Heart left ventricle (tissue), 16 donors: Measurements from ENCODE around the gene CSN2. TPM values are rescaled to one million over a fixed set of nuclear protein-coding genes. Genes with fewer than 3 reads are reported as not detected.
"Not testable (repeated sequence)": the region's sequence is repeated elsewhere in the genome, so short reads cannot be mapped to it uniquely, and the experiment has no call there.

Experiments used
- ATAC-seq, 4 donors: fragments of 200-7000 bp; cut with Tn5 transposase; one replicate each; pipeline ENCODE4 v1.9.1; 2020 to 2022; ENCODE audit warnings: moderate library complexity in 4 of 4, mild to moderate bottlenecking in 3 of 4, moderate number of reproducible peaks in 1 of 4
- DNase-seq, 5 donors: peaks; one replicate each; pipeline ENCODE4 v3.0.0-alpha.2; 2020
- H3K27ac ChIP-seq, 12 donors: fragments of 200-600 bp; sonication (generic) in 4 of 12; one replicate each; pipeline versions ENCODE4 v1.5.0 to v1.8.0; 2016 to 2022; ENCODE audit warnings: mild to moderate bottlenecking in 2 of 12
- H3K27me3 ChIP-seq, 9 donors: fragments of 200-600 bp; sonication (generic) in 2 of 9; one replicate each; pipeline versions ENCODE4 v1.5.1 to v1.8.0; 2016 to 2022; ENCODE audit warnings: mild to moderate bottlenecking in 3 of 9
- H3K36me3 ChIP-seq, 9 donors: fragments of 200-600 bp; sonication (generic) in 2 of 9; one replicate each; pipeline versions ENCODE4 v1.5.0 to v1.8.0; 2018 to 2022; ENCODE audit warnings: mild to moderate bottlenecking in 2 of 9
- H3K4me1 ChIP-seq, 12 donors: fragments of 200-600 bp; sonication (generic) in 4 of 12; one replicate each; pipeline versions ENCODE4 v1.5.0 to v1.8.0; 2016 to 2022; ENCODE audit warnings: mild to moderate bottlenecking in 3 of 12
- H3K4me3 ChIP-seq, 12 donors: fragments of 200-600 bp; sonication (generic) in 4 of 12; one replicate each; pipeline versions ENCODE4 v1.5.0 to v1.8.0; 2017 to 2022; ENCODE audit warnings: mild to moderate bottlenecking in 9 of 12, moderate library complexity in 4 of 12
- H3K9me3 ChIP-seq, 12 donors: fragments of 200-600 bp; sonication (generic) in 4 of 12; one replicate each; pipeline versions ENCODE4 v1.5.0 to v1.8.0; 2016 to 2022; ENCODE audit warnings: mild to moderate bottlenecking in 1 of 12
- POLR2A ChIP-seq, 2 donors: fragments of 450-650 bp; IDR thresholded peaks; one replicate each; pipeline ENCODE4 v1.6.1; 2017; ENCODE audit warnings: antibody characterized with exemption in 2 of 2, mild to moderate bottlenecking in 2 of 2, moderate library complexity in 2 of 2
- WGBS, 4 donors: extraction: QIAGEN DNeasy Blood & Tissue Kit in 2 of 4; methylation state at CpG; one replicate each; pipeline versions ENCODE4 v1.1.5 to v1.1.7; 2013 to 2018; 5-methylcytosine and 5-hydroxymethylcytosine counted together
- intact Hi-C, 10 donors: fragments of 100-400 bp; cut with DNase I; formaldehyde crosslinking; loops; one replicate each; pipeline versions ENCODE4 v1.11.1 to v1.14.2; 2022
- polyA plus RNA-seq, 2 donors: library from polyadenylated mRNA; stranded (reverse); fragments of 200-250 nt; gene quantifications; one replicate each; pipeline ENCODE4 v1.2.3, GENCODE V29; 2013
- total RNA-seq, 9 donors: library from RNA; depleted of rRNA in 2 of 9; stranded (reverse); fragments of >200 nt in 2 of 9; fragmentation: NEBNext Ultra II Directional in 3 of 9; extraction: Animal tissue kit (Norgen Biotek cat#: 25700) in 3 of 9; gene quantifications; one replicate each; pipeline versions ENCODE4 v1.1.0 to v1.2.4, GENCODE V29; 2016 to 2023
- TF ChIP-seq, protein P1 (sequence below), 12 donors: fragments of 200-600 bp; sonication (generic) in 4 of 12; IDR thresholded peaks; one replicate each; pipeline versions ENCODE4 v1.5.0 to v1.8.0; 2018 to 2022; ENCODE audit warnings: antibody characterized with exemption in 12 of 12, mild to moderate bottlenecking in 5 of 12
- donor health status: ischemic (EF 13 %, LVEDD 7.1; RV severe dilation, severe dysfunction).
- donor health status: healthy with polysubstance abuse.
- donor health status: DM: no; HTN: yes; CAD: no.
- donor health status: DM: no; HTN: no; CAD: no.
- donor health status: ischemic (EF 25% LVEDD 6.9; RV normal size, moderate dysfunction).
- donor health status: ischemic (EF 25% LVEDD 5.7; RV mildly dilated, moderate dysfunction).
- donor health status: healthy.
- donor health status: DM: yes; HTN: yes; CAD: no.
- donor health status: ischemic (EF 35%, LVEDD 5.7; RV mildly dilated, moderate dysfunction).
- donor health status: nonischemic (EF 11% LVEDD 7.7; RV severe dilation, severe dysfunction).
- donor health status: DM: yes; HTN: yes; CAD: no.
- donor health status: PGD.
- donor health status: ischemic (EF 29% LVEDD 5.4; RV normal size, mild dysfunction).
- donor health status: nonischemic (EF 23%, LVEDD 6.1; RV moderate dilation, normal function).

Gene CSN2
- total and polyA plus RNA-seq, 11 donors: not detected

DNA sequence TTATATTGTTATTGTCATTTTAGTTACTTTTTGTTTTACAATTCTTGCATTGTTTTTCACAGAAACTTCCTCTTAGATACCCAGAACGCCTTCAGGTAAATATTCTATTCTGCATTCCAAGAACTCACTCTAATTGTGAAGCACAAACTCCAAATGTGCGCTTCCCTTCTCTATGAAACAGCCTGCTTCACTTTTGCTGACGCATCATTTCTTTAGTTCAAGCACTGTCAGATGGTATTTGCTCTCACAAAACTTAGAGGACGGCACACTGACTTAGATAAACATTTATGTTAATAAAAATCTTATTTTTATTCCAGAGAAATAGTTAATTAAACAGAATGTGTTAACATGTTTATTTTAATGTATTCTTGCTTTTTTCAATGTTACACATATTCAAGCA lies 31.4 kb downstream of the CSN2 start:
- WGBS, 4 donors: 56 to 72% (median 67%) methylated on average over 4 of the region's 4 CpGs

DNA sequence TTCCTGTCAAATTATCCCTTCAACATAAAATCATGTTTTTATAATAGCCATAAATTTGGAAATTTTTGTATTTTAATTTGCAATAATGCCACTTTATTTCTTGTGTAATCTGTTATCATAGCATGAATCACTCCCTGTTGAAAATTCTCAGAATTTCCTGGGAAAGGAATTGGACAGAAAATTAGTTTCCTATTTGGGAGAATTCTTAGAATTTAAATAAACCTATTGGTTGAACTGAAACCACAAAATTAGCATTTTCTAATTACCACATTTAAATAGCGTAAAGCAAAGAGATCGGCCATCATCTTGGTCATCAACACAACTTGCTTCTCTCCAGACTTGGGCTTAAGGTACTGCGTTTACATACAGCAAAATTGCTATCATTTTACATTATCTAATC lies 34.8 kb downstream of the CSN2 start, which contains the start of gene CSN1S1:
Gene CSN1S1 (plus strand): TSS at position 301 of the 400 bp plus-strand sequence. CDS start 1,488 bp downstream, outside the sequence.
- H3K4me1 ChIP-seq: no peaks in the 10 kb centered on the region
- DNase-seq (no peak), ATAC-seq (no peak)
- intact Hi-C loops: no loop called here
- H3K4me3 ChIP-seq: no peak within 1 kb of the TSS
- no peak for TF ChIP-seq POLR2A (IDR thresholded peaks at IDR 0.05)
- TF ChIP-seq, protein P1, sequence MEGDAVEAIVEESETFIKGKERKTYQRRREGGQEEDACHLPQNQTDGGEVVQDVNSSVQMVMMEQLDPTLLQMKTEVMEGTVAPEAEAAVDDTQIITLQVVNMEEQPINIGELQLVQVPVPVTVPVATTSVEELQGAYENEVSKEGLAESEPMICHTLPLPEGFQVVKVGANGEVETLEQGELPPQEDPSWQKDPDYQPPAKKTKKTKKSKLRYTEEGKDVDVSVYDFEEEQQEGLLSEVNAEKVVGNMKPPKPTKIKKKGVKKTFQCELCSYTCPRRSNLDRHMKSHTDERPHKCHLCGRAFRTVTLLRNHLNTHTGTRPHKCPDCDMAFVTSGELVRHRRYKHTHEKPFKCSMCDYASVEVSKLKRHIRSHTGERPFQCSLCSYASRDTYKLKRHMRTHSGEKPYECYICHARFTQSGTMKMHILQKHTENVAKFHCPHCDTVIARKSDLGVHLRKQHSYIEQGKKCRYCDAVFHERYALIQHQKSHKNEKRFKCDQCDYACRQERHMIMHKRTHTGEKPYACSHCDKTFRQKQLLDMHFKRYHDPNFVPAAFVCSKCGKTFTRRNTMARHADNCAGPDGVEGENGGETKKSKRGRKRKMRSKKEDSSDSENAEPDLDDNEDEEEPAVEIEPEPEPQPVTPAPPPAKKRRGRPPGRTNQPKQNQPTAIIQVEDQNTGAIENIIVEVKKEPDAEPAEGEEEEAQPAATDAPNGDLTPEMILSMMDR (IDR thresholded peaks at IDR 0.05): no peak
- H3K36me3 ChIP-seq: no peaks in the 10 kb centered on the region
- no peaks in the 10 kb centered on the region for H3K27me3 ChIP-seq
- WGBS, 4 donors: 90 to 94% (median 91%) methylated on average over 3 of the region's 3 CpGs
- H3K27ac ChIP-seq: no peak within 1 kb of the TSS
- H3K9me3 ChIP-seq: no peaks in the 10 kb centered on the region

More for the DNA sequence above, 31.4 kb downstream of the CSN2 start:
- Histone ChIP-seq H3K27me3 (no peaks in the 10 kb centered on the region), H3K9me3 (no peaks in the 10 kb centered on the region), H3K36me3 (no peaks in the 10 kb centered on the region), H3K27ac (no peak overlapping the region), H3K4me1 (no peaks in the 10 kb centered on the region), H3K4me3 (no peak overlapping the region)
- DNase-seq (no peak), ATAC-seq (no peak)
- intact Hi-C loops: no loop called here
- TF ChIP-seq POLR2A (IDR thresholded peaks at IDR 0.05): no peak
- TF ChIP-seq, protein P1 (IDR thresholded peaks at IDR 0.05): no peak

DNA sequence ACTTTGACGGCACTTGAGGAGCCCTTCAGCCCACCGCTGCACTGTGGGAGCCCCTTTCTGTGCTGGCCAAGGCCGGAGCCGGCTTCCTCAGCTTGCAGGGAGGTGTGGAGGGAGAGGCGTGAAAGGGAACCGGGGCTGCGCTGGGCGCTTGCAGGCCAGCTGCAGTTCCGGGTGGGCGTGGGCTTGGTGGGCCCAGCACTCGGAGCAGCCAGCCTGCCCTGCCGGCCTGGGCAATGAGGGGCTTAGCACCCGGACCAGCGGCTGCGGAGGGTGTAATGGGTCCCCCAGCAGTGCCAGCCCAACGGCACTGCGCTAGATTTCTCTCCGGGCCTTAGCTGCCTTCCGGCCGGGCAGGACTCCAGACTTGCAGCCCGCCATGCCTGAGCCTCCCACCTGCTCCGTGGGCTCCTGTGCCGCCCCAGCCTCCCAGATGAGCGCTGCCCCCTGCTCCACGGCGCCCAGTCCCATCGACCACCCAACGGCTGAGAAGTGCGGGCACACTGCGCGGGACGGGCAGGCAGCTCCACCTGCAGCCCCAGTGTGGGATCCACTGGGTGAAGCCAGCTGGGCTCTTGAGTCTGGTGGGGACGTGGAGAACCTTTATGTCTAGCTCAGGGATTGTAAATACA lies 41.6 kb downstream of the CSN2 start:
- H3K4me3 ChIP-seq, H3K36me3 ChIP-seq, H3K27me3 ChIP-seq, H3K4me1 ChIP-seq, ATAC-seq, H3K9me3 ChIP-seq, intact Hi-C loops, H3K27ac ChIP-seq: not testable (repeated sequence)
- WGBS, 4 donors: 91 to 96% (median 94%) methylated on average over 15 to 33 of the region's 33 CpGs
- peak in 1 of 5 donors; percentile 56 for DNase-seq

DNA sequence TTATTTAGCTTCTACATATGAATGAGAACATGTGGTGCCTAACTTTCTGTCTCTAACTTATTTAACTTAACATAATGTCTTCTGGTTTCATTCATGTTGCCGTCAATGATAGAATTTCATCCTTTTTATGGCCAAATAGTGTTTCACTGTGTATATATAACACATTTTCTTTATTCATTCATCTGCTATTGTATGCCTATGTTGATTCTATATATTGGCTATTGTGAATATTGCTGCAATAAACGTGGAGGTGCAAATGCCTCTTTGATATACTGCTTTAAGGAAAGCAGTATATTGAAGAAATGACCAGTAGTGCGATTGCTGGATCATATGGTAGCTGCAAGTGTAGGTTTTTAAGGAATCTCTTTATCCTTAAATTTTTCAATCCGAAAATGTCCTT lies 44.7 kb downstream of the CSN2 start:
- no peak for TF ChIP-seq POLR2A (IDR thresholded peaks at IDR 0.05)
- TF ChIP-seq, protein P1 (IDR thresholded peaks at IDR 0.05): no peak
- Histone ChIP-seq H3K27me3 (no peaks in the 10 kb centered on the region), H3K4me1 (no peaks in the 10 kb centered on the region), H3K4me3 (no peak overlapping the region), H3K36me3 (no peaks in the 10 kb centered on the region), H3K27ac (no peak overlapping the region), H3K9me3 (no peaks in the 10 kb centered on the region)
- intact Hi-C loops: no loop called here
- ATAC-seq (no peak), DNase-seq (no peak)
- WGBS, 4 donors: 42 to 45% (median 44%) methylated on average over 4 of the region's 4 CpGs
